H4 (cell line): ENCODE results near the gene RNF169. TPM values are rescaled to one million over a fixed set of nuclear protein-coding genes. Genes with fewer than 3 reads are reported as not detected.

ENCODE experiments used
- DNase-seq: peaks from one replicate; pipeline ENCODE4 v3.0.0-alpha.2; 2015; ENCODE audit warnings: low spot score
- total RNA-seq: library from RNA; depleted of rRNA; stranded (reverse); fragments of >200 nt; shearing (Covaris generic); gene quantifications from 2 replicates; pipeline ENCODE4 v1.2.3, GENCODE V29; 2014

Gene RNF169
- total RNA-seq, 1 experiment from 2014 or later, result 8.3 TPM

DNA sequence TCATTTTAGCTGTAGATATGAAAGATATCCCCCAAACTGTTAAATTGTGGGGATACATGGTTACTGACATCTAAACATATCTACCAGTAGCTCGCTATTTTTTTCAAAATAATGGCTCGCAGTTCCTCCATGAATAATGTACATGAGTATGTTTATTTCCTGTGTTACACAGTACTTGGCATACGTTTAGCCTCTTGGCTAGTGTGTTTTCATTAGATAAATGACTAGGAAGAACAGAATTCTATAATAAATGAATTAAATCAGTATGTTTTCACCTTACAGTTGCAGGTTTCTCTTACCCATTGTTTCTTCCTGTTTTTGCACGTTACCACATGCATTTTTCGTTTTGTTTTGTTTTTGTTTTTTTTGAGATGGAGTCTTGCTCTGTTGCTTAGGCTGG is 21.8 kb downstream of the RNF169 start:
- DNase-seq, result no peak

- no peak for DNase-seq
Observed at GRCh38 chr11:74771139-74771538, 22.5 kb downstream of the RNF169 start.

DNA sequence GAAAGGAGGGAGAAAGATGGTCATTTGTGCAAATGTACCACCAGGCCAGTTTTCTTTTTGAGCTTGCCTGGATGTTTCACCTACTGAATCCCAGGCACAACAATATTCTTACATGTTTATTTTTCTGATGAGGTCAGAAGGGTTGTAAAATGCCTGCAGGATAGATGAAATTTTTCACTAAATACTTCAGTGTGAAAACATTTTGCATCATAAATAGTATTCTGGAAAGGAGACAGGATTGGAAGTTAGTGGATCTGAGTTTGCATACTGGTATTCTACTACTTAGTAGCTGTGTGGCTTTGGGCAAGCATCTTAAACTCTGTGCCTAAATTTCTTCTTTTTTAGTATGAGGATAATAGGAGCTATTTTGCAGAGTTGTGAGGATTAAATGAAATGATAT is 24.8 kb downstream of the RNF169 start:
- DNase-seq, result no peak

GRCh38 chr11:74775762-74776161 is 27.1 kb downstream of the RNF169 start:
- no peak for DNase-seq

GRCh38 chr11:74776546-74776945 is 27.9 kb downstream of the RNF169 start:
- DNase-seq, result no peak

DNA sequence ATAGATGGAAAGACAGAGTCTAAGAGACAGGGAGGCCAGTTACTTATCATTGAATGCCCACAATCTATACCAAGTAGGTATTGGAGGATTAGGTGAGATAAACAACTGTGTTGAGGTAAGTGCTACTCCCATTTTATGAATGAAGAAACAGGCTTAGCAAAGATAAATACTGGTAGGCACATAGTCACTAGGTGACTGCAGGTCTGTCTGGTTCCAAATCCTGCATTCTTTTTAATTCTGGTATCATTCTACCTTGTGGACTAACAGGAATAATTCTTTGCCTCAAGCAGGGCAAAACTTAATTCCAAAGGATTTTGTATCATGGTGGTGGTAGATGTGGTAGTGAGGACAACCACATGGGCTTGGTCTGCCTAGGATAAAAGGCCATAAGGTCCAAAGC is 28.4 kb downstream of the RNF169 start:
- DNase-seq, result no peak

- DNase-seq, result no peak
Observed at GRCh38 chr11:74777877-74778276, 29.2 kb downstream of the RNF169 start.

DNA sequence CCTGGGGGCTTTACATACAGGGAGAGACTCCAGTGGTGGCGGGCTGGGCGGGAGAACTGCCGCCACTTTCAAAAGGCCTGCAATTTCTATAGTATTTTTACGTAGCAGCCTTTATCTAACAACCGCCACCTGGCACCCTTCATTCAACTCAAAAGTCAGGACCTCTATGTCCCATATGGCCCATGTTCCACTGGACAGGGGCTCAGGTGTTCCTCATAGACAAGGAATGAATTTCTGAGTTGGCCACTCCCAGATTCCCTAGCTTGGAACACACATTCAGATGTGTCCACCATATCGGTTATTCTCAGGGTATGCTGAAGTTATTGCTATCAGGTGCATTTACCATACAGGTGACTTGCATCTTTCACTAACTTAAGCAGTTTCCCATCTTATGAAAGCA is 29.9 kb downstream of the RNF169 start:
- no peak for DNase-seq

- no peak for DNase-seq
Observed at GRCh38 chr11:74780248-74781005, 31.8 kb downstream of the RNF169 start.

GRCh38 chr11:74783241-74783871 is 34.7 kb downstream of the RNF169 start:
- DNase-seq, result no peak

GRCh38 chr11:74784234-74784633 is 35.6 kb downstream of the RNF169 start:
- DNase-seq, result no peak

DNA sequence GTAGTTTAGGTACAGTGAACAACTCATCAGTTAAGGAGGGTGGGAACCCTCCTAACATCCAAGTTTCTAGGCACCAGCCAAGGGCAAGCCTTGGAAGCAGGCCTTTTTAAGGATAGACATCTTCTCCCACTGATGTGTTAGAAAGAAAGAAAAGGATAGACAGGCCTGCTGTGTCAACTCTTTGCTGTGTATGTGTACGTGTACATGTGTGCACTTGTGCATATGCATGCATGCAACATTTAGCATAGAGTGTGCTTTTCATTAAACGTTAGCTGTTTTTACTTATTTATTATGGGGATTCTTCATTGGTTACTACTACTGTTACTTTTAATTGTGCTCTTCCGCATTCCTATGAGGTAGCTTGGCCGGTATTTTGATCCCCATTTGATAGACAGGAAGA is 36.1 kb downstream of the RNF169 start:
- no peak for DNase-seq

DNA sequence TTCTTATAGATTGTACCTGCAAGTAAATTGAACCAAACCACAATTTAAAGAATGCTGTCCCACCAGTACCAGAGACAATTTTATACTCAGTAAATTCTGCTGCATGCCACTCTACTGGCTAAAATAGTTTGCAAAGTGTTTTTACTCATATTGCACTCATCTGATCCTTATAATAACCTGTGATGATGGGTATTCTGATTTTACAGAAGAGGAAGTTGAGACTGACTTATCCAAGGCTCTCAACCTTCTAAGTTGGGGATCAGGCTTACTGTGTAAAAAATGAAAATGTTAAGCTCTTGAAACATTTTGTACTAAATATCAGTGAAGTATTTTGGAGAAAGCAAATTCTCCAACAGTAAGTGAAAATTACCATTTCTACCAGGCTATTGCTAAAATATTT is 37.9 kb downstream of the RNF169 start:
- DNase-seq, result no peak

DNA sequence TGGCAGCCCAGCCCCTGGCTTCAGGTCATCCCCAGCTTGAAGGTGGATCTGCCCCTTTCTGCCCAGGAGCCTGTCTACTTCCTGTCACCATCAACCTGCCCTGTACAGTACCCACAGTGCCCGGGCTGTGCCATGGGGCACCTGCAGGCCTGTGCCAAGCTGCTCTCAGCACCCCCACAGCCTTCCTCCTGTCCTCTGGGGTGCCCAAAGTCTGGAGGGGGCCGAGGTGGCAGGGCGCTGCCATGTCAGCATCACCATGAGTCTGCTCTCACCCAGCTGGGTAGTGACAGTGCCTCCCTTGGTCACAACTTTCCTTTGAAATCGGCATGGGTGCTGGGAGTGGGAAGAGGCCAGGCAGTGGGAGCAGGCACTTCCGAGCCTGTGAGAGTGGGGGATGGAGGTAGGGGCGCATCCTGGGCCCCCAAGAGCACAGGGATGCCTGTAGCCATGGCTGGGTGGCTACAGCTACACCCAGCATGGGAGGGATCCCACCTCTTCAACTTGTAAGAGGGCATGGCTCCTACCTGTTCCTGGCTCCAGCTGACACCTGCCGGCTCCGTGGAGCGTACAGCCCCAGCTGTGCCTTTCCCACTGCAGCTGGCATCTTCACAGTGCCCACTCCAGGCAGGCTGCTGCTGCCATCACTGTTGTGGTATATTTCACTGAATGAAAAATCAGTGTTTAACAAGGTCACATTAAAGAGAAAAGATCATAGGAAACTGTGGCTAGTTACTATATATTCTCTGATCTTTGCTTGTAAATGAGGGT is 42.9 kb downstream of the RNF169 start:
- DNase-seq, result no peak

DNA sequence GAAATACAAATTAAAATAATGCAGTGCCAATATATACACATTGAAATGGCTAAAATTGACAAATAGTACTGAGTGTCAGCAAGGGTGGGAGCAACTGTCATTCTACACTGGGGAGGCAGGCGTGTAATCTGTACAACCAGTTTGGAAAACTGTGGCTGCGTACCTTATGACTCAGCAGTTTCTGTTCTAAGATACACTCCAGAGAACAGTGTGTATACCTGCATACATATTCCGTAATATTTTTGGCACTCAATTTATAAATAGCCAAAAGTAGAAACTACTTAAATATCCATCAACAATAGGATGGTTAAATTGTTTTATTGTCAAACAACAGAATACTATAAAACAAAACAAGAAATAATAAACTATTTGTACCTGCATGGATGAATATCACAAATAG is 57.6 kb downstream of the RNF169 start:
- no peak for DNase-seq

DNA sequence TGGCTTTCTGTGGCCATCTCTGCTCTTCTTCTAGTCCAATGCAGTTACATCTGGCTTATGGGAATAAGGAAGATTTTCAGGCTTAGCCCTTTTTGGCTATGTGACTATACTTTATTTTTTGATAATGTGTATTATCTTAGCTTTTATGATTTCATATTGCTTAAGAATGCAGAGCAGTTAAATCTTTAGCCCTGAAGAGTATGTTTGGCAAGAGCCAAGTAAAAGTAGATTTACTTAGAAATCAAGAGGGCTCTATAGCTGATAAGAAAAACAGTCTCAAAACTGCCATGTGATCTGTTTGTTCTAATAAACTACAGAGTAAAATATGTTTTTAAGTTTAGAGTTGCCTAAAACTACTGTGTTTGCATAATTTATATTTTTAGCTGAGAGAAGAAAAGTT is 61.2 kb downstream of the RNF169 start:
- no peak for DNase-seq

DNA sequence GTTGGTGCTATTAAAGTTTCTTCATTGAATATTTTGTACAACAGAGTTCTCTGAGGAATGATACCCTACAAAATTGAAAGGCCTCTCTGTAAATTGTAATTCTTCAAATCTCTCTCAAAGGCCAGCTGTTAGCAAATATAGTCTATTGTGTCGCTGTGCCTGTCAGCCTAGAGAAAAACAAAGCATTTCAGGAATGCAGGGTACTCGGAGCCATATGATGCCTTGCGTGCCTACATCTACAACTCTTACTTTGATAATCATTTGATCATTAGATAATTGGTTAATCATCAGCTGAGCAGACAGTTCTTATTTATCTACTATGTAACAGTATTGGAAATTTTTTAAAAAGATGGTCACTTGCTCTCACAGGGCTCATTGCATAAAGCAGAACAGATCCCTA is 67.3 kb downstream of the RNF169 start:
- DNase-seq, result no peak

GRCh38 chr11:74816664-74817063 is 68.0 kb downstream of the RNF169 start:
- no peak for DNase-seq

DNA sequence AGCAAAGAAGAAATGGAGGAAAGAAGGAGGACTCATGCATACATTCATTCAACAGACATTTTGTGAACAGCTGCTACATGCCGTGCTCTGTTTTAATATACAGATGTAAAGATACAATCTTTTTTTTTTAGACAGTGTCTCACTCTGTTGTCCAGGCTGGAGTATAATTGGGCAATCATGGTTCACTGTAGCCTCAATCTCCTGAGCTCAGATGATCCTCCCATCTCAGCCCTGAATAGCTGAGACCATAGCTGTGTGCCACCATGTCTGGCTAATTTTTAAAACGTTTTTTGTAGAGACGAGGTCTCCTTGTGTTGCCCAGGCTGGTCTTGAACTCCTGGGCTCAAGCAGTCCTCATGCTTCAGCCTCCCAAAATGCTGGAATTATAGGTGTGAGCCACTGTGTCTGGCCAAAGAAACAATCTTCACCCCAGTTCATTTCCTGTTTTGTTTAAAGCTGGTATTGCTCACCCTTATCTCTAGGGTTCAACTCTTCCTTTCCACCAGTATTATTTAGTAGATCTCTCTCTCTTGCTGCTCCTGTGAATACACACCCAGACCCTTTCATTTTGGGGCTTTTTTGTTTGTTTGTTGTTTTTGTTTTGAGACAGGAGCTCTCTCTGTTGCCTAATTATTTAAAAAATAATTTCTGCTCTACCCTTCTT is 69.8 kb downstream of the RNF169 start:
- DNase-seq, result no peak

DNA sequence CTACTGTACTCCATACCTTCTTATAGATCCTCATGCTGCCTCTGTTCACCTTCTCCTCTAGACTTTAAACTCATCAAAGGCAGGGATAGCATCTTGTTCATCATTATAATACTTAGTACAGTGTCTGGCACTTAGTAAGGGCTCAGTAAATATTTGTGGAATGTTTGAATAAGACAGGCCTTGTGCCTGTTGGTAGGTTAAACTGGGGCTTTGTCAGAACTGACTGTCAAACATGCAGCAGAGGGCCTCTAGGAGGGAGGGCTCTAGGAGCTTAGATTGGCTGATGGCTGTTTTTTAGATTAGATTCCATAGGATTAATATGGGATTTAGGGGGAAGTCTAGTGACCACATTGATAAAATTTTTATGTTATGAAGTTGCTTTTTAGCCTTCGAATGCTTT is 70.8 kb downstream of the RNF169 start:
- DNase-seq, result no peak

- DNase-seq, result peak; percentile 24
Observed at GRCh38 chr11:74820763-74821162, 72.1 kb downstream of the RNF169 start.

- DNase-seq, result peak; percentile 59
Observed at GRCh38 chr11:74822170-74822569, 73.5 kb downstream of the RNF169 start.
